K562 (cell line): ENCODE results near the gene RNF31. TPM values are rescaled to one million over a fixed set of nuclear protein-coding genes. Genes with fewer than 3 reads are reported as not detected.

ENCODE experiments used
- ARID4B ChIP-seq: sonication (generic); formaldehyde crosslinking; IDR thresholded peaks from 2 replicates; pipeline ENCODE4 v1.8.0; 2022; ENCODE audit warnings: mild to moderate bottlenecking, missing genetic modification reagents
- COPS2 ChIP-seq: fragments of 450-650 bp; conservative IDR thresholded peaks from 2 replicates; pipeline ENCODE4 v1.6.1; 2016; ENCODE audit warnings: mild to moderate bottlenecking, moderate library complexity
- MAX ChIP-seq: sonication (generic); formaldehyde crosslinking; IDR thresholded peaks from 2 replicates; pipeline ENCODE4 v1.9.0; 2022; ENCODE audit warnings: mild to moderate bottlenecking, missing genetic modification reagents
- SAP30 ChIP-seq: fragments of 200-600 bp; sonication (generic); IDR thresholded peaks from 2 replicates; pipeline ENCODE4 v1.6.1; 2012; ENCODE audit warnings: borderline replicate concordance, low read depth, mild to moderate bottlenecking, moderate library complexity, low read length, control low read depth, inconsistent platforms; ENCODE audit not compliant: insufficient read depth, poor library complexity, severe bottlenecking
- ZBTB34 ChIP-seq: fragments of 250-450 bp; sonication (Bioruptor Pico); IDR thresholded peaks from 2 replicates; pipeline ENCODE4 v1.8.0; 2021; ENCODE audit warnings: mild to moderate bottlenecking, moderate library complexity
- polyA plus RNA-seq, 8 experiments: library from polyadenylated mRNA; depleted of rRNA in 4 of 8; stranded (reverse) in 5 of 8; unstranded in 3 of 8; fragments of >200 nt; fragmentation: Nextera tagmentation in 2 of 8; fragmentation: Illumina TruSeq in 1 of 8; extraction: Ambion mirVana in 2 of 8; extraction: Trizol in 1 of 8; gene quantifications; 2 replicates each; pipeline versions ENCODE4 v1.2.1 to v1.2.3, GENCODE V29; 2011 to 2014; ENCODE audit warnings: inconsistent platforms in 1 of 8, missing spikeins in 1 of 8
- total RNA-seq, 7 experiments: library from RNA; depleted of rRNA in 6 of 7; stranded (reverse); fragments of >200 nt in 6 of 7; fragmentation: Illumina TruSeq in 2 of 7; extraction: Trizol in 2 of 7; gene quantifications; 2 replicates each; pipeline versions ENCODE4 v1.2.1 to v1.2.3, GENCODE V29; 2011 to 2021; ENCODE audit warnings: low replicate concordance in 1 of 7
- TF ChIP-seq, protein P1 (sequence below): fragments of 450-650 bp; formaldehyde crosslinking; IDR thresholded peaks from 2 replicates; pipeline ENCODE4 v1.4.0; 2020; ENCODE audit warnings: mild to moderate bottlenecking, moderate library complexity

Gene RNF31
- total and polyA plus RNA-seq, 9 of the 15 experiments (the other 6 are each of a cell fraction or from before 2014, with no cell fraction given) = 3.1 to 47.6 (median 19.1) TPM

DNA sequence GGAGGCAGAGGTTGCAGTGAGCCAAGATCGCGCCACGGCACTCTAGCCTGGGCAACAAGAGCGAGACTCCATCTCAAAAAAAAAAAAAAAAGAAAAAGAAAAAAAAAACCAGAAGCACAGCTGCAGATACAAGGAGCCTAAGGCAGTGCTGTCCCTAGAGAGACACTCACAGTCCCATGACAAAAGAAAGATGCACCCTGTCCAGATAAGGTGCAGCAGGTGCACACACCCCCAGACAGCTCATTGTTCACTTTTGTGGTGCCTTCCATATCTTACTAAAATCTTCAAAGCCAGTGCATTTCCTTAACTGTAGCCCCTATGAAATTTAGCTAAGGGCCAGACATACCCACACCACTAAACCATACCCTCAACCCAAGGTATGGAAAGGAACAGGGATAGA lies 24.9 kb upstream of the RNF31 start (continued):
- TF ChIP-seq ZBTB34 (CRISPR knock-in tag) = no peak
- TF ChIP-seq, protein P1, sequence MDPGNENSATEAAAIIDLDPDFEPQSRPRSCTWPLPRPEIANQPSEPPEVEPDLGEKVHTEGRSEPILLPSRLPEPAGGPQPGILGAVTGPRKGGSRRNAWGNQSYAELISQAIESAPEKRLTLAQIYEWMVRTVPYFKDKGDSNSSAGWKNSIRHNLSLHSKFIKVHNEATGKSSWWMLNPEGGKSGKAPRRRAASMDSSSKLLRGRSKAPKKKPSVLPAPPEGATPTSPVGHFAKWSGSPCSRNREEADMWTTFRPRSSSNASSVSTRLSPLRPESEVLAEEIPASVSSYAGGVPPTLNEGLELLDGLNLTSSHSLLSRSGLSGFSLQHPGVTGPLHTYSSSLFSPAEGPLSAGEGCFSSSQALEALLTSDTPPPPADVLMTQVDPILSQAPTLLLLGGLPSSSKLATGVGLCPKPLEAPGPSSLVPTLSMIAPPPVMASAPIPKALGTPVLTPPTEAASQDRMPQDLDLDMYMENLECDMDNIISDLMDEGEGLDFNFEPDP (CRISPR knock-in tag) = no peak
- TF ChIP-seq SAP30 = no peak
- no peak for TF ChIP-seq ARID4B (CRISPR knock-in tag)
- TF ChIP-seq MAX (CRISPR knock-in tag) = no peak
- TF ChIP-seq COPS2 = no peak
